B cell (primary cell): ENCODE measurements around the gene TNNI3. TPM values are rescaled to one million over a fixed set of nuclear protein-coding genes. Genes with fewer than 3 reads are reported as not detected.

Source experiments
- ATAC-seq: fragments of 200-7000 bp; cut with Tn5 transposase; one replicate; pipeline ENCODE4 v1.10.0; 2021; ENCODE audit warnings: low read depth, mild to moderate bottlenecking, moderate number of reproducible peaks, moderate library complexity
- CTCF ChIA-PET: fragments of 350-600 bp; sonication (Branson Sonifier 250); formaldehyde crosslinking; loops from one replicate; lab custom pipeline; 2021; ENCODE audit warnings: antibody characterized with exemption, inconsistent platforms; lab: Charles Lee
- POLR2A ChIA-PET: fragments of 350-600 bp; sonication (Branson Sonifier 250); formaldehyde crosslinking; loops from one replicate; lab custom pipeline; 2021; ENCODE audit warnings: antibody characterized with exemption; lab: Charles Lee
- DNase-seq: peaks from one replicate; pipeline ENCODE4 v3.0.0; 2013
- H2AFZ ChIP-seq: 2 replicates; pipeline ENCODE4 v1.6.1; 2012; ENCODE audit warnings: mild to moderate bottlenecking, low read depth, low read length; ENCODE audit not compliant: insufficient read depth, poor library complexity, severe bottlenecking
- H3K27ac ChIP-seq, 2 donors: 1 replicate in 1 of 2; 2 replicates in 1 of 2; pipeline ENCODE4 v1.5.1; 2012 to 2013; ENCODE audit warnings: low read length in 2 of 2, mild to moderate bottlenecking in 2 of 2, moderate library complexity in 1 of 2
- H3K27me3 ChIP-seq, 4 experiments: fragments of 200-600 bp in 1 of 4; sonication (generic) in 1 of 4; replicated peaks in 1 of 4; 1 replicate in 2 of 4; 2 replicates in 2 of 4; pipeline versions ENCODE4 v1.6.1 to v1.7.0; 2013 to 2016; ENCODE audit warnings: low read length in 3 of 4, mild to moderate bottlenecking in 2 of 4, mixed read lengths in 1 of 4, moderate library complexity in 1 of 4; ENCODE audit not compliant: insufficient read depth in 4 of 4, control insufficient read depth in 3 of 4; ENCODE audit errors: control extremely low read depth in 1 of 4
- H3K36me3 ChIP-seq, 2 experiments: replicated peaks in 1 of 2; 1 replicate in 1 of 2; 2 replicates in 1 of 2; pipeline versions ENCODE4 v1.6.1 to v1.7.1; 2013; ENCODE audit warnings: low read length in 1 of 2; ENCODE audit not compliant: insufficient read depth in 2 of 2, control insufficient read depth in 1 of 2; ENCODE audit errors: control extremely low read depth in 1 of 2, extremely low read depth in 1 of 2
- H3K4me1 ChIP-seq, 2 donors: fragments of 200-600 bp in 1 of 2; sonication (generic) in 1 of 2; 1 replicate in 1 of 2; 2 replicates in 1 of 2; pipeline versions ENCODE4 v1.5.1 to v1.6.1; 2013 to 2017; ENCODE audit warnings: low read length in 2 of 2; ENCODE audit not compliant: control insufficient read depth in 2 of 2, insufficient read depth in 2 of 2
- H3K4me2 ChIP-seq: replicated peaks from 2 replicates; pipeline ENCODE3; 2012; ENCODE audit warnings: mild to moderate bottlenecking, low read depth, low read length; ENCODE audit not compliant: poor library complexity, severe bottlenecking
- H3K4me3 ChIP-seq, 5 experiments: fragments of 200-600 bp in 1 of 5; sonication (generic) in 1 of 5; 1 replicate in 3 of 5; 2 replicates in 2 of 5; pipeline versions ENCODE4 v1.5.1 to v1.7.0; 2011 to 2016; ENCODE audit warnings: low read length in 4 of 5, mild to moderate bottlenecking in 4 of 5, low read depth in 2 of 5, control low read depth in 1 of 5, moderate library complexity in 1 of 5; ENCODE audit not compliant: insufficient read depth in 1 of 5; ENCODE audit errors: control extremely low read depth in 1 of 5, extremely low read depth in 1 of 5
- H3K79me2 ChIP-seq: fragments of 200-600 bp; sonication (generic); one replicate; pipeline ENCODE4 v1.6.0; 2016; ENCODE audit warnings: low read length; ENCODE audit not compliant: control insufficient read depth, insufficient read depth
- H3K9ac ChIP-seq: fragments of 200-600 bp; sonication (generic); 2 replicates; pipeline ENCODE4 v1.6.1; 2017; ENCODE audit warnings: mild to moderate bottlenecking, low read length, moderate library complexity
- H3K9me3 ChIP-seq, 3 donors: one replicate each; pipeline versions ENCODE4 v1.6.1 to v1.7.1; 2013; ENCODE audit warnings: low read length in 2 of 3; ENCODE audit not compliant: control insufficient read depth in 2 of 3, insufficient read depth in 1 of 3; ENCODE audit errors: control extremely low read depth in 1 of 3
- H4K20me1 ChIP-seq: 2 replicates; pipeline ENCODE4 v1.6.0; 2012; ENCODE audit warnings: mild to moderate bottlenecking, low read length; ENCODE audit not compliant: insufficient read depth, control insufficient read depth, poor library complexity, severe bottlenecking
- H3K27ac Mint-ChIP-seq: one replicate; pipeline ENCODE4 v1.8.0; 2021; ENCODE audit warnings: mixed read lengths
- H3K27me3 Mint-ChIP-seq: one replicate; pipeline ENCODE4 v1.8.0; 2021; ENCODE audit warnings: mixed read lengths
- H3K4me1 Mint-ChIP-seq: one replicate; pipeline ENCODE4 v1.8.0; 2021; ENCODE audit warnings: mixed read lengths
- H3K4me3 Mint-ChIP-seq: one replicate; pipeline ENCODE4 v1.8.0; 2021; ENCODE audit warnings: mixed read lengths
- H3K9me3 Mint-ChIP-seq: one replicate; pipeline ENCODE4 v1.8.0; 2022; ENCODE audit warnings: mixed read lengths; ENCODE audit not compliant: insufficient read depth
- CTCF ChIP-seq: fragments of 200-600 bp; IDR thresholded peaks from one replicate; pipeline ENCODE4 v1.8.0; 2022; ENCODE audit warnings: antibody characterized with exemption, mild to moderate bottlenecking
- EZH2 ChIP-seq: IDR thresholded peaks from 2 replicates; pipeline ENCODE4 v1.6.1; 2012; ENCODE audit warnings: borderline replicate concordance, low read depth, mild to moderate bottlenecking, moderate library complexity, low read length; ENCODE audit not compliant: insufficient read depth, poor library complexity, severe bottlenecking
- WGBS: methylation state at CpG from one replicate; pipeline ENCODE4 v1.1.5; 2013; ENCODE audit warnings: missing lambda C conversion rate; ENCODE audit not compliant: insufficient coverage; 5-methylcytosine and 5-hydroxymethylcytosine counted together
- intact Hi-C: fragments of 100-400 bp; cut with micrococcal nuclease; formaldehyde crosslinking; loops from one replicate; pipeline ENCODE4 v1.10.0; 2022
- polyA plus RNA-seq: library from polyadenylated mRNA; depleted of rRNA; stranded (reverse); fragments of >200 nt; gene quantifications from 2 replicates; pipeline ENCODE4 v1.2.3, GENCODE V29; 2012
- total RNA-seq, 2 donors: library from RNA; stranded (reverse); fragments of 120-200 nt in 1 of 2; gene quantifications; 1 replicate in 1 of 2; 2 replicates in 1 of 2; pipeline versions ENCODE4 v1.2.3 to v1.2.4, GENCODE V29; 2013 to 2022

TNNI3 gene
- total and polyA plus RNA-seq, 2 donors (not counting 1 experiment from before 2014, with no cell fraction given) = not detected

- TF ChIP-seq CTCF = no peak
- TF ChIP-seq EZH2 = no peak
- intact Hi-C loops = no loop called here
- ATAC-seq = no peak
- Histone ChIP-seq H4K20me1 (no peaks in the 10 kb centered on the region), H2AFZ (no peak overlapping the region), H3K79me2 (no peaks in the 10 kb centered on the region), H3K27ac (no peak overlapping the region), H3K36me3 (no peaks in the 10 kb centered on the region), H3K4me1 (no peaks in the 10 kb centered on the region), H3K9me3 (peaks cover 0 to 13% (median 0%) of the 10 kb centered on the region in 3 donors), H3K4me2 (no peak overlapping the region), H3K9ac (no peak overlapping the region), H3K27me3 (peaks cover 0 to 16% (median 0%) of the 10 kb centered on the region in 4 experiments), H3K4me3 (no peak overlapping the region)
- ChIA-PET POLR2A (no interaction called here), CTCF (no interaction called here)
- peaks cover 34% of the 10 kb centered on the region for H3K27me3 Mint-ChIP-seq
- 65% methylated on average over 2 of the region's 4 CpGs for WGBS
- no peaks in the 10 kb centered on the region for H3K4me1 Mint-ChIP-seq
- H3K27ac Mint-ChIP-seq = no peak overlapping the region
- no peak for DNase-seq
- H3K9me3 Mint-ChIP-seq = no peaks in the 10 kb centered on the region
- H3K4me3 Mint-ChIP-seq = no peak overlapping the region
Observed at GRCh38 chr19:55197528-55197927, 40.0 kb upstream of the TNNI3 start.

DNA sequence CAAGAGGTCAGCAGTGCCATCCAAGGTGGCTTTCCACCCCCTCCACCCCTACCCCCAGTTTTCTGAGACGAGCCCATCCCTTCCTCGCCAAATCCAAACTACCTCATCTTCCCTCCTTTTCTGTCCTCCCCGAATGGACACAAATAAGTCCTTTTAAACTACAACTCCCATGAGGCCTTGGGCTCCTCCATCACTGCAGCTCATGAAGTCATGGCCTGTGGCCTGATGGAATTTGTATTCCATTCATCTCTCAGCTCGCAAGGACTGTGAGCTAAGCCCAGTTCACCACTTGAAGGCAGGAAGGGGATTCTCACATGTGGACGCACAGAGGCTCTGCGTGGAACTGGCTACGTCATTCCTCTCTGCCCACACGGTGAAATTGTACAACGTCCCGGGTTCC lies 39.3 kb upstream of the TNNI3 start:
- no peaks in the 10 kb centered on the region for H3K4me1 Mint-ChIP-seq
- H3K27me3 Mint-ChIP-seq = peaks cover 36% of the 10 kb centered on the region
- no peak overlapping the region for H3K4me3 Mint-ChIP-seq
- TF ChIP-seq CTCF (no peak), EZH2 (no peak)
- no peak overlapping the region for H3K9ac ChIP-seq
- DNase-seq (no peak), ATAC-seq (no peak)
- POLR2A ChIA-PET = no interaction called here
- no peaks in the 10 kb centered on the region for H3K9me3 Mint-ChIP-seq
- H3K36me3 ChIP-seq = no peaks in the 10 kb centered on the region
- peaks cover 0 to 13% (median 0%) of the 10 kb centered on the region in 3 donors for H3K9me3 ChIP-seq
- H3K27ac Mint-ChIP-seq = no peak overlapping the region
- 94% methylated on average over 10 of the region's 10 CpGs for WGBS
- H3K4me2 ChIP-seq = no peak overlapping the region
- intact Hi-C loops = no loop called here
- no peak overlapping the region for H2AFZ ChIP-seq
- H3K27me3 ChIP-seq = peaks cover 0 to 16% (median 0%) of the 10 kb centered on the region in 4 experiments
- H3K27ac ChIP-seq = no peak overlapping the region
- H4K20me1 ChIP-seq = no peaks in the 10 kb centered on the region
- no peaks in the 10 kb centered on the region for H3K79me2 ChIP-seq
- H3K4me3 ChIP-seq = no peak overlapping the region
- CTCF ChIA-PET = no interaction called here
- no peaks in the 10 kb centered on the region for H3K4me1 ChIP-seq
